Heart right ventricle (tissue), 16 donors: ENCODE measurements around the gene LTBR. TPM values are rescaled to one million over a fixed set of nuclear protein-coding genes. Genes with fewer than 3 reads are reported as not detected.

Experiments
- ATAC-seq, 8 donors: fragments of 200-7000 bp; cut with Tn5 transposase; one replicate each; pipeline ENCODE4 v1.9.1; 2020; ENCODE audit warnings: mild to moderate bottlenecking in 8 of 8, moderate library complexity in 8 of 8, moderate number of reproducible peaks in 1 of 8
- DNase-seq, 2 donors: peaks; one replicate each; pipeline ENCODE4 v3.0.0-alpha.2; 2020
- H3K27ac ChIP-seq, 10 donors: fragments of 200-600 bp; sonication (generic) in 2 of 10; one replicate each; pipeline versions ENCODE4 v1.5.0 to v1.8.0; 2020 to 2022; ENCODE audit warnings: mild to moderate bottlenecking in 3 of 10
- H3K27me3 ChIP-seq, 7 donors: fragments of 200-600 bp; one replicate each; pipeline ENCODE4 v1.8.0; 2021 to 2022; ENCODE audit warnings: mild to moderate bottlenecking in 2 of 7
- H3K36me3 ChIP-seq, 9 donors: fragments of 200-600 bp; sonication (generic) in 1 of 9; one replicate each; pipeline versions ENCODE4 v1.5.0 to v1.8.0; 2020 to 2022; ENCODE audit warnings: mild to moderate bottlenecking in 2 of 9
- H3K4me1 ChIP-seq, 9 donors: fragments of 200-600 bp; sonication (generic) in 1 of 9; one replicate each; pipeline versions ENCODE4 v1.5.0 to v1.8.0; 2020 to 2022; ENCODE audit warnings: mild to moderate bottlenecking in 4 of 9
- H3K4me3 ChIP-seq, 10 donors: fragments of 200-600 bp; sonication (generic) in 2 of 10; one replicate each; pipeline versions ENCODE4 v1.5.0 to v1.8.0; 2020 to 2022; ENCODE audit warnings: mild to moderate bottlenecking in 7 of 10, moderate library complexity in 2 of 10
- H3K9me3 ChIP-seq, 11 donors: fragments of 200-600 bp in 10 of 11; sonication (generic) in 2 of 11; one replicate each; pipeline versions ENCODE4 v1.5.0 to v1.8.0; 2013 to 2022; ENCODE audit warnings: mild to moderate bottlenecking in 2 of 11, control low read depth in 1 of 11, moderate library complexity in 1 of 11
- WGBS, 2 donors: extraction: QIAGEN DNeasy Blood & Tissue Kit; methylation state at CpG; one replicate each; pipeline ENCODE4 v1.1.7; 2013; ENCODE audit warnings: inconsistent platforms in 1 of 2; 5-methylcytosine and 5-hydroxymethylcytosine counted together
- intact Hi-C, 10 donors: fragments of 100-400 bp; cut with DNase I; formaldehyde crosslinking; loops; one replicate each; pipeline versions ENCODE4 v1.11.1 to v1.14.2; 2022
- polyA plus RNA-seq, 2 donors: library from polyadenylated mRNA; stranded (reverse); fragments of 200-250 nt; gene quantifications; one replicate each; pipeline ENCODE4 v1.2.3, GENCODE V29; 2013
- total RNA-seq, 10 donors: library from RNA; stranded (reverse); fragmentation: NEBNext Ultra II Directional in 3 of 10; extraction: Animal tissue kit (Norgen Biotek cat#: 25700) in 3 of 10; gene quantifications; one replicate each; pipeline versions ENCODE4 v1.2.1 to v1.2.4, GENCODE V29; 2021 to 2023
- TF ChIP-seq, protein P1 (sequence below), 9 donors: fragments of 200-600 bp; sonication (generic) in 2 of 9; IDR thresholded peaks; one replicate each; pipeline versions ENCODE4 v1.5.0 to v1.8.0; 2021 to 2022; ENCODE audit warnings: antibody characterized with exemption in 9 of 9, mild to moderate bottlenecking in 5 of 9, moderate library complexity in 1 of 9
- donor health status: Arrhythmogenic right ventricular cardiomyopathy.
- donor health status: ischemic (EF 13 %, LVEDD 7.1; RV severe dilation, severe dysfunction).
- donor health status: healthy with polysubstance abuse.
- donor health status: DM: no; HTN: yes; CAD: no.
- donor health status: DM: no; HTN: no; CAD: no.
- donor health status: ischemic (EF 25% LVEDD 6.9; RV normal size, moderate dysfunction).
- donor health status: ischemic (EF 25% LVEDD 5.7; RV mildly dilated, moderate dysfunction).
- donor health status: healthy.
- donor health status: DM: yes; HTN: yes; CAD: no.
- donor health status: Ischemic cardiomyopathy.
- donor health status: ischemic (EF 35%, LVEDD 5.7; RV mildly dilated, moderate dysfunction).
- donor health status: nonischemic (EF 11% LVEDD 7.7; RV severe dilation, severe dysfunction).
- donor health status: DM: yes; HTN: yes; CAD: no.
- donor health status: PGD.
- donor health status: ischemic (EF 29% LVEDD 5.4; RV normal size, mild dysfunction).
- donor health status: nonischemic (EF 23%, LVEDD 6.1; RV moderate dilation, normal function).

LTBR gene
- total and polyA plus RNA-seq, 12 donors, result 14.1 to 49.1 (median 26.9) TPM

DNA sequence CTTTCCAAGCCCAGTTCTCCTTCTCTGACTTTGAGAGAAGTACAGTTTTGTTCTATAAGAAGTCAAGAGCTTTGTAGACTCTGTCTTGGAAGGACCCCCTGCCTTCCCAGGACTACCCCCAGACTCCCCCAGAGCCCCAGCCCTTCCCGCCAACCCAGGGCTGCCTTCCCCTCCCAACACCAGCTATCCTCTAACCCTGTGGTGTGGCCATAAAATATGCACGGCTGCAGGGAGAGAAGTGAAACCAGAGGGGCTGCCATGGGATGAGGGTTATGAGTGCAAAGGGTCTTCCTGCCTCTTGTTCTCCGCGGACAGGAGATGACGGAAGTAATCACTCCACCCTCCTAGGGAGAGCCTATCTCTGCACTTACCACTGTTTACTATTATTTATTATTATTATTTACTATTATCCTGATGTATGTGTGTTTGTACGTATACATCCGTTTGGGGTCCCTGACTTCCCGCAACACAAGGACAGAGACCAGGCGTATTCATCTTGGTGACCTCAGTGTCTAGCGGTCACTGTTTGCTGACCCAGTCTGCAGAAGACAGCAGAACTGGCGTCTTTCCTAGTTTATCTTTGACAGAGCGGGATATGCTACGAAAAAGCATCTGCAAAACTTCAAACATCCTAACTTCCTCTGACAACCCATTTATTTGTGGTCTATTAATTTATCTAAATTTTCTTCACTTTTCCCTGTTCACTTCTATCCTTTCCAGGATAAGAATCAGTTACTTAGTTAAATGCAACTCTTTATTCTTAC is 5.1 kb upstream of the LTBR start:
- intact Hi-C loops, result loop anchor here in 1 of 10 donors (10.0 kb wide), 1 partner anchor 54 kb away; no protein-coding TSS in a partner anchor
- TF ChIP-seq, protein P1, sequence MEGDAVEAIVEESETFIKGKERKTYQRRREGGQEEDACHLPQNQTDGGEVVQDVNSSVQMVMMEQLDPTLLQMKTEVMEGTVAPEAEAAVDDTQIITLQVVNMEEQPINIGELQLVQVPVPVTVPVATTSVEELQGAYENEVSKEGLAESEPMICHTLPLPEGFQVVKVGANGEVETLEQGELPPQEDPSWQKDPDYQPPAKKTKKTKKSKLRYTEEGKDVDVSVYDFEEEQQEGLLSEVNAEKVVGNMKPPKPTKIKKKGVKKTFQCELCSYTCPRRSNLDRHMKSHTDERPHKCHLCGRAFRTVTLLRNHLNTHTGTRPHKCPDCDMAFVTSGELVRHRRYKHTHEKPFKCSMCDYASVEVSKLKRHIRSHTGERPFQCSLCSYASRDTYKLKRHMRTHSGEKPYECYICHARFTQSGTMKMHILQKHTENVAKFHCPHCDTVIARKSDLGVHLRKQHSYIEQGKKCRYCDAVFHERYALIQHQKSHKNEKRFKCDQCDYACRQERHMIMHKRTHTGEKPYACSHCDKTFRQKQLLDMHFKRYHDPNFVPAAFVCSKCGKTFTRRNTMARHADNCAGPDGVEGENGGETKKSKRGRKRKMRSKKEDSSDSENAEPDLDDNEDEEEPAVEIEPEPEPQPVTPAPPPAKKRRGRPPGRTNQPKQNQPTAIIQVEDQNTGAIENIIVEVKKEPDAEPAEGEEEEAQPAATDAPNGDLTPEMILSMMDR (IDR thresholded peaks at IDR 0.05), result no peak
- H3K27me3 ChIP-seq, result no peaks in the 10 kb centered on the region
- no peak for ATAC-seq
- H3K4me1 ChIP-seq, result peaks cover 15 to 63% (median 34%) of the 10 kb centered on the region in 9 donors
- H3K36me3 ChIP-seq, result no peaks in the 10 kb centered on the region
- H3K9me3 ChIP-seq, result no peaks in the 10 kb centered on the region
- no peak for DNase-seq
- 64 to 77% methylated on average over 13 of the region's 13 CpGs for WGBS, 2 donors
- H3K27ac ChIP-seq, result peak overlapping the region in 2 of 10 donors; percentile 58 to 62
- no peak overlapping the region for H3K4me3 ChIP-seq

- H3K4me3 ChIP-seq, result no peak overlapping the region
- ATAC-seq, result no peak
- WGBS, 2 donors, result 91% methylated on average over 14 of the region's 14 CpGs
- intact Hi-C loops, result loop anchor here in 5 of 10 donors (2.0 to 10.0 kb wide), 3 partner anchors 40 to 46 kb away; no protein-coding TSS in a partner anchor
- peaks cover 0 to 5% (median 0%) of the 10 kb centered on the region in 9 donors for H3K36me3 ChIP-seq
- H3K27ac ChIP-seq, result no peak overlapping the region
- H3K27me3 ChIP-seq, result no peaks in the 10 kb centered on the region
- TF ChIP-seq, protein P1 (IDR thresholded peaks at IDR 0.05), result no peak
- no peaks in the 10 kb centered on the region for H3K9me3 ChIP-seq
- no peak for DNase-seq
- peaks cover 15 to 74% (median 46%) of the 10 kb centered on the region in 9 donors for H3K4me1 ChIP-seq
Observed at GRCh38 chr12:6380141-6381121, 3.5 kb upstream of the LTBR start.

DNA sequence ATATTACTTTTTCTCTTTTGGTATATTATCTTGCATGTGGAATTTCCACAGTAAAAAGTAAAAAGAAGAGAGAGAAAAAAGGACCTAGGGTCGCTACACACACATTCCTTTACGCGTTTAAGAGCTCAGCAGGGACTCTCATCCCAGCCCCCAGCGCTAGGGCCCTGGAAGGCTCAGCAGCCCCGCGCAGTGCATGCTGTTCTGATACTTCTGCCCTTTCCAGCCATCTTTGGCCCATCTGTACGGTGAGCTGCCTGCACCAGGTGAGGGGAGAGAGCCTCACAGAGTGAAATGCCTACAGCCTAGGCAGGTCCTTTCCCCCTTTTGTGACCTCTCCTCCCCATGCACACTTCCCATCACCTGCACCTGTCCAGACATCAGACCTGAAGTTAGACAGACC is 1.6 kb upstream of the LTBR start:
- Histone ChIP-seq H3K27me3 (no peaks in the 10 kb centered on the region), H3K4me1 (peaks cover 9 to 75% (median 34%) of the 10 kb centered on the region in 9 donors), H3K4me3 (no peak overlapping the region), H3K36me3 (peaks cover 0 to 20% (median 6%) of the 10 kb centered on the region in 9 donors), H3K9me3 (no peaks in the 10 kb centered on the region), H3K27ac (peak overlapping the region in 1 of 10 donors; percentile 96)
- TF ChIP-seq, protein P1 (IDR thresholded peaks at IDR 0.05), result no peak
- ATAC-seq, result no peak
- DNase-seq, result no peak
- 89% methylated on average over 7 of the region's 7 CpGs for whole genome bisulfite sequencing, 2 donors
- intact Hi-C loops, result loop anchor here in 6 of 10 donors (2.0 to 10.0 kb wide), 4 partner anchors 45 to 52 kb away; no protein-coding TSS in a partner anchor

DNA sequence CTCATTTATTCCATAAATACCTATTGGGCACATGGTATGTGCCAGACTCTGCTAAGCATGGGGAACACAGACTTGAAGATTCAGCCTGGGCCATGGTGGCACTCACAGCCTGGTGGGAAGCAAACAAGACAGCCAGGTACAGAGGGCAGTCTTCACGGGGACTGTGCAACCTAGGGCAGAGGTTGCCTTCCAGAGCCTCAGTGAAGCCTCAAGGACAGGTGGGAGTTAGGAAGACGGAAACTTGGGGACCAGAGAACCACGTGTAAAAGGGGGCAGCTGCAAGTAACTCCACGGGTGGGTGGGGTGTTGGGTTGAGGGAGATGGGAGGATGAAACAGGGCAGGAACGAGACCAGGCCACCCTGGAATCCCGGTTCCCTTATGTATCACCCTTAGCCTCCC is 980 bp upstream of the LTBR start:
- ATAC-seq (no peak), DNase-seq (no peak)
- 89 to 94% methylated on average over 6 of the region's 6 CpGs for WGBS, 2 donors
- Histone ChIP-seq H3K27ac (peak overlapping the region; percentile 63 to 98 (median 95)), H3K36me3 (peaks cover 0 to 26% (median 12%) of the 10 kb centered on the region in 9 donors), H3K9me3 (no peaks in the 10 kb centered on the region), H3K4me3 (peak overlapping the region in 9 of 10 donors; percentile 53 to 94 (median 81)), H3K4me1 (peaks cover 5 to 74% (median 28%) of the 10 kb centered on the region in 9 donors), H3K27me3 (no peaks in the 10 kb centered on the region)
- TF ChIP-seq, protein P1 (IDR thresholded peaks at IDR 0.05), result no peak
- intact Hi-C loops, result loop anchor here in 6 of 10 donors (2.0 to 10.0 kb wide), 4 partner anchors 46 to 52 kb away; no protein-coding TSS in a partner anchor
